Esophagus (tissue), 2 donors: ENCODE results near the gene TCF7L1. TPM values are rescaled to one million over a fixed set of nuclear protein-coding genes. Genes with fewer than 3 reads are reported as not detected.

Experiments
- H3K27ac ChIP-seq, 2 donors: one replicate each; pipeline ENCODE4 v1.5.1; 2013; ENCODE audit warnings: low read depth in 2 of 2, mild to moderate bottlenecking in 2 of 2, inconsistent platforms in 1 of 2, low read length in 1 of 2, moderate library complexity in 1 of 2
- H3K27me3 ChIP-seq, 2 donors: one replicate each; pipeline ENCODE4 v1.6.1; 2013; ENCODE audit warnings: low read length in 2 of 2, control low read depth in 1 of 2, mild to moderate bottlenecking in 1 of 2; ENCODE audit not compliant: insufficient read depth in 2 of 2, control insufficient read depth in 1 of 2
- H3K36me3 ChIP-seq, 2 donors: one replicate each; pipeline ENCODE4 v1.6.1; 2013; ENCODE audit warnings: low read length in 1 of 2; ENCODE audit not compliant: control insufficient read depth in 2 of 2, insufficient read depth in 2 of 2
- H3K4me1 ChIP-seq, 2 donors: one replicate each; pipeline ENCODE4 v1.6.1; 2013; ENCODE audit warnings: low read length in 1 of 2; ENCODE audit not compliant: control insufficient read depth in 2 of 2, insufficient read depth in 2 of 2
- H3K4me3 ChIP-seq, 2 donors: one replicate each; pipeline ENCODE4 v1.5.1; 2013; ENCODE audit warnings: low read length in 2 of 2, mild to moderate bottlenecking in 2 of 2, low read depth in 1 of 2, moderate library complexity in 1 of 2
- H3K9me3 ChIP-seq, 2 donors: one replicate each; pipeline ENCODE4 v1.6.1; 2013; ENCODE audit warnings: mild to moderate bottlenecking in 2 of 2, low read depth in 1 of 2, low read length in 1 of 2, moderate library complexity in 1 of 2; ENCODE audit not compliant: control insufficient read depth in 2 of 2, insufficient read depth in 1 of 2
- WGBS, 2 donors: extraction: QIAGEN DNeasy Blood & Tissue Kit; methylation state at CpG; one replicate each; pipeline ENCODE4 v1.1.7; 2013; 5-methylcytosine and 5-hydroxymethylcytosine counted together
- polyA plus RNA-seq, 2 donors: library from polyadenylated mRNA; stranded (reverse); fragments of 200-250 nt; gene quantifications; one replicate each; pipeline ENCODE4 v1.2.3, GENCODE V29; 2013
- donor health status: healthy with polysubstance abuse.
- donor health status: Bipolar disorder and iron deficiency.

TCF7L1 gene
- polyA plus RNA-seq, 2 donors: 3.5 to 4.0 TPM

DNA sequence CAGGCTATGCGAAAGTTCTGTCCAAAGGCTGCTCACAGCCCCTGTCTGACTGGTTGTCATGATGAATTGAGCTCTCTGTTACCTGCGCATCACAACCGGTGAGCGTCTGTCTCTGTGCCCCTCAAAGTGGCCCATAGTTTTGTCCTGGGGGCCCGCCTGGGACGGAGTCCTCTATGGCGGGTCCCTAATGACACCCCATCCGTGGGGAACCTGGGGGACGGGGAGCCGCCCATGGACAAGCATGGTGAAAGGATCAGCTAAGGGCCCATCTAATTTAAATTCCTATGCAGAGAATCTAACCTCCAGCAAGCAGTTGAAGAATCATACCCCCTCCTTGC is 221.8 kb downstream of the TCF7L1 start:
- WGBS, 2 donors: 6 to 9% methylated on average over 10 of the region's 10 CpGs
- Histone ChIP-seq H3K9me3 (no peaks in the 10 kb centered on the region), H3K4me1 (peaks cover 0 to 9% of the 10 kb centered on the region in 2 donors), H3K27ac (peak overlapping the region; percentile 80 to 98), H3K4me3 (peak overlapping the region; percentile 79 to 89), H3K27me3 (no peaks in the 10 kb centered on the region), H3K36me3 (peaks cover 3 to 18% of the 10 kb centered on the region in 2 donors)

GRCh38 chr2:85355521-85355920 is 222.3 kb downstream of the TCF7L1 start:
- Histone ChIP-seq H3K9me3 (no peaks in the 10 kb centered on the region), H3K4me3 (peak overlapping the region; percentile 79 to 89), H3K36me3 (peaks cover 3 to 15% of the 10 kb centered on the region in 2 donors), H3K27me3 (no peaks in the 10 kb centered on the region), H3K4me1 (peaks cover 0 to 9% of the 10 kb centered on the region in 2 donors), H3K27ac (no peak overlapping the region)
- WGBS, 2 donors: 73 to 75% methylated on average over 3 of the region's 3 CpGs

GRCh38 chr2:85356186-85356585 is 223.0 kb downstream of the TCF7L1 start:
- 79 to 85% methylated on average over 2 of the region's 2 CpGs for WGBS, 2 donors
- Histone ChIP-seq H3K9me3 (no peaks in the 10 kb centered on the region), H3K36me3 (peaks cover 3 to 8% of the 10 kb centered on the region in 2 donors), H3K4me3 (no peak overlapping the region), H3K27ac (no peak overlapping the region), H3K27me3 (no peaks in the 10 kb centered on the region), H3K4me1 (peaks cover 0 to 9% of the 10 kb centered on the region in 2 donors)

DNA sequence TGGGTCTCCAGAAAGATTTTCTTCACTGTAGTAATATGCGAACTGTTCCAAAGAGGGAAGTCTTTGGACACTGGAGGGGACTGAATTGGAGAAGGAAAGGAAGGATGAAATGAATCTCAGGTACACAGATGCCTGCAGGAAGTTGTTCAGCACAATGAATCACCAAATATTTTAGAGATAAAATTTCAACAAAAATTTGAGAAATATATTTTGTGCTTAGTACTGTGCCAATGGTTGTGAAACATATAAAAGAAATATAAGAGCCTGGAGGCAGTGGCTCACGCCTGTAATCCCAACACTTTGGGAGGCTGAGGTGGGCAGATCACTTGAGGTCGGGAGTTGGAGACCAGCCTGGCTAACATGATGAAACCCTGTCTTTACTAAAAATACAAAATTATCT is 224.5 kb downstream of the TCF7L1 start:
- H3K9me3 ChIP-seq: no peaks in the 10 kb centered on the region
- H3K27me3 ChIP-seq: no peaks in the 10 kb centered on the region
- whole genome bisulfite sequencing, 2 donors: 65 to 71% methylated on average over 3 of the region's 3 CpGs
- no peak overlapping the region for H3K27ac ChIP-seq
- H3K4me1 ChIP-seq: peaks cover 0 to 5% of the 10 kb centered on the region in 2 donors
- peaks cover 6 to 10% of the 10 kb centered on the region in 2 donors for H3K36me3 ChIP-seq
- no peak overlapping the region for H3K4me3 ChIP-seq

Other genes starting within 250 kb of the TCF7L1 start
- gene TMSB10, start 227.7 kb upstream of the TCF7L1 start, polyA plus RNA-seq: 1,000 to 10,000 TPM; 1,127 to 2,184 TPM
- gene KCMF1, start 162.2 kb upstream of the TCF7L1 start, polyA plus RNA-seq: 10 to 100 TPM; 33.7 to 52.7 TPM
- 10 to 100 TPM; 13.1 to 15.1 TPM for gene TGOLN2, start 194.6 kb downstream of the TCF7L1 start, polyA plus RNA-seq
- 10 to 100 TPM; 35.3 to 46.2 TPM for gene RETSAT, start 221.1 kb downstream of the TCF7L1 start, polyA plus RNA-seq
- 10 to 100 TPM in 1 of 2 donors, 1 to 10 TPM in 1; 8.7 to 16.1 TPM for gene ELMOD3, start 221.4 kb downstream of the TCF7L1 start, polyA plus RNA-seq